ENCODE data around the gene CFAP107. TPM values are rescaled to one million over a fixed set of nuclear protein-coding genes. Genes with fewer than 3 reads are reported as not detected.
A peak's percentile ranks its signal among the peaks of the same experiment; 100 is the strongest.
"Not testable (repeated sequence)": the region's sequence is repeated elsewhere in the genome, so short reads cannot be mapped to it uniquely, and the experiment has no call there.

CFAP107 gene
- total RNA-seq, 1 experiment from 2014 or later = not detected

DNA sequence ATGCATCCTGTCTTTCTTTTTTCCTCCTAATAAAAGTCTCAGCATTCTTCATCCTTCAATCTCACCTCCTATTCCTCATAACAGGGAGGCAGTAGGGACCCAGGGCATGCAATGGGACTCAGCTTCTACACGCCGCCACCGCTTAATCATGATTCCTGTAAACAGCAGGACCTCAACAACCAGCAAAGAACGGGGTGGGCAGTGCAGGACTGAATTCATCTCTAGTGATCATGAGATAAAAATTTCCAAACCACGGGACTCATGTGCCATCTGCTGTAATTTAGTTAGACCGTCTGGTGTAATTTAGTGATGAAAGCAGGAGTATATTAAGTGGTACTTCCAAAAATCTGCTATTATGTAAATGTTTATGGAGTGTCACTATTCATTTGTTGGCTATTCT, 32.9 kb downstream of the CFAP107 start:
- Histone ChIP-seq H3K27me3 (ENCODE audit: control insufficient read depth, insufficient read depth, low read length) (peaks cover 2% of the 10 kb centered on the region; the same call in 1 of the 2 replicates), H3K4me3 (ENCODE audit: low read depth in 2 of 2, low read length in 2 of 2) (no peak overlapping the region), H3K9me3 (ENCODE audit: control insufficient read depth, insufficient read depth, low read depth, low read length) (no peaks in the 10 kb centered on the region), H3K4me1 (ENCODE audit: control insufficient read depth, insufficient read depth, low read length) (no peaks in the 10 kb centered on the region), H3K36me3 (ENCODE audit: control insufficient read depth, insufficient read depth, low read length) (no peaks in the 10 kb centered on the region), H3K27ac (ENCODE audit: low read length) (no peak overlapping the region)
- intact Hi-C loops (cut with micrococcal nuclease; ENCODE audit: unreplicated experiment) = no loop called here
- no peak for DNase-seq (ENCODE audit: low read depth, low spot score)
- no TSS peak for BruUV-seq (replicated peaks)
- no peak for ATAC-seq
- ChIA-PET CTCF (no interaction called here), POLR2A (no interaction called here)
- TF ChIP-seq SIN3A (IDR thresholded peaks at IDR 0.05; ENCODE audit: borderline replicate concordance, insufficient read depth, low read depth, low read length) = no peak
- TF ChIP-seq, protein P1, sequence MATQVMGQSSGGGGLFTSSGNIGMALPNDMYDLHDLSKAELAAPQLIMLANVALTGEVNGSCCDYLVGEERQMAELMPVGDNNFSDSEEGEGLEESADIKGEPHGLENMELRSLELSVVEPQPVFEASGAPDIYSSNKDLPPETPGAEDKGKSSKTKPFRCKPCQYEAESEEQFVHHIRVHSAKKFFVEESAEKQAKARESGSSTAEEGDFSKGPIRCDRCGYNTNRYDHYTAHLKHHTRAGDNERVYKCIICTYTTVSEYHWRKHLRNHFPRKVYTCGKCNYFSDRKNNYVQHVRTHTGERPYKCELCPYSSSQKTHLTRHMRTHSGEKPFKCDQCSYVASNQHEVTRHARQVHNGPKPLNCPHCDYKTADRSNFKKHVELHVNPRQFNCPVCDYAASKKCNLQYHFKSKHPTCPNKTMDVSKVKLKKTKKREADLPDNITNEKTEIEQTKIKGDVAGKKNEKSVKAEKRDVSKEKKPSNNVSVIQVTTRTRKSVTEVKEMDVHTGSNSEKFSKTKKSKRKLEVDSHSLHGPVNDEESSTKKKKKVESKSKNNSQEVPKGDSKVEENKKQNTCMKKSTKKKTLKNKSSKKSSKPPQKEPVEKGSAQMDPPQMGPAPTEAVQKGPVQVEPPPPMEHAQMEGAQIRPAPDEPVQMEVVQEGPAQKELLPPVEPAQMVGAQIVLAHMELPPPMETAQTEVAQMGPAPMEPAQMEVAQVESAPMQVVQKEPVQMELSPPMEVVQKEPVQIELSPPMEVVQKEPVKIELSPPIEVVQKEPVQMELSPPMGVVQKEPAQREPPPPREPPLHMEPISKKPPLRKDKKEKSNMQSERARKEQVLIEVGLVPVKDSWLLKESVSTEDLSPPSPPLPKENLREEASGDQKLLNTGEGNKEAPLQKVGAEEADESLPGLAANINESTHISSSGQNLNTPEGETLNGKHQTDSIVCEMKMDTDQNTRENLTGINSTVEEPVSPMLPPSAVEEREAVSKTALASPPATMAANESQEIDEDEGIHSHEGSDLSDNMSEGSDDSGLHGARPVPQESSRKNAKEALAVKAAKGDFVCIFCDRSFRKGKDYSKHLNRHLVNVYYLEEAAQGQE (IDR thresholded peaks at IDR 0.05; ENCODE audit: insufficient read depth in 1 of 2, low read depth in 2 of 2, low read length in 1 of 2) = no peak
- TF ChIP-seq, protein P2, sequence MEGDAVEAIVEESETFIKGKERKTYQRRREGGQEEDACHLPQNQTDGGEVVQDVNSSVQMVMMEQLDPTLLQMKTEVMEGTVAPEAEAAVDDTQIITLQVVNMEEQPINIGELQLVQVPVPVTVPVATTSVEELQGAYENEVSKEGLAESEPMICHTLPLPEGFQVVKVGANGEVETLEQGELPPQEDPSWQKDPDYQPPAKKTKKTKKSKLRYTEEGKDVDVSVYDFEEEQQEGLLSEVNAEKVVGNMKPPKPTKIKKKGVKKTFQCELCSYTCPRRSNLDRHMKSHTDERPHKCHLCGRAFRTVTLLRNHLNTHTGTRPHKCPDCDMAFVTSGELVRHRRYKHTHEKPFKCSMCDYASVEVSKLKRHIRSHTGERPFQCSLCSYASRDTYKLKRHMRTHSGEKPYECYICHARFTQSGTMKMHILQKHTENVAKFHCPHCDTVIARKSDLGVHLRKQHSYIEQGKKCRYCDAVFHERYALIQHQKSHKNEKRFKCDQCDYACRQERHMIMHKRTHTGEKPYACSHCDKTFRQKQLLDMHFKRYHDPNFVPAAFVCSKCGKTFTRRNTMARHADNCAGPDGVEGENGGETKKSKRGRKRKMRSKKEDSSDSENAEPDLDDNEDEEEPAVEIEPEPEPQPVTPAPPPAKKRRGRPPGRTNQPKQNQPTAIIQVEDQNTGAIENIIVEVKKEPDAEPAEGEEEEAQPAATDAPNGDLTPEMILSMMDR (IDR thresholded peaks at IDR 0.05) = no peak
- no peak for TF ChIP-seq POLR2AphosphoS5 (IDR thresholded peaks at IDR 0.05; ENCODE audit: low read depth, low read length)
- TF ChIP-seq TCF7L2 (IDR thresholded peaks at IDR 0.05; ENCODE audit: low read depth, low read length) = no peak
- in situ Hi-C loops (cut with HindIII; ENCODE audit: low pct_unique_long_range_greater_than_20kb, low sequenced_read_pairs) = no loop called here

DNA sequence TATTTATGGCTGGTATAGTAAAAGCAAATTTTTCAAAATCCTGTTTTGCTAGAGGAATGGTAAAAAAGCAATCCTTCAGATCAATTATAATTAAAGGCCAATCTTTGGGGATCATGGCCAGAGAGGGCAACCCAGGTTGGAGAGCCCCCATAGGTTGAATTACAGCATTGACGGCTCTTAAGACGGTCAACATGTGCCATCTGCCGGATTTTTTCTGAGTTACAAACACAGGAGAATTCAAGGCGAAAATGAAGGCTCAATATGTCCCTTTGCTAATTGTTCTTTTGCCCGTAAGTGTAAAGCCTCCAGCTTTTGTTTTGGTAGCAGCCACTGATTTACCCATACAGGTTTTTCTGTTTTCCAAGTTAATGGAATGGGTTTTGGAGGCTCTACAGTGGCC, 35.5 kb downstream of the CFAP107 start:
- BruUV-seq (replicated peaks); in situ Hi-C loops (cut with HindIII; ENCODE audit: low pct_unique_long_range_greater_than_20kb, low sequenced_read_pairs); H3K4me1 ChIP-seq (ENCODE audit: control insufficient read depth, insufficient read depth, low read length); H3K36me3 ChIP-seq (ENCODE audit: control insufficient read depth, insufficient read depth, low read length); intact Hi-C loops (cut with micrococcal nuclease; ENCODE audit: unreplicated experiment); ATAC-seq; POLR2A ChIA-PET; H3K4me3 ChIP-seq (ENCODE audit: low read depth in 2 of 2, low read length in 2 of 2); H3K27me3 ChIP-seq (ENCODE audit: control insufficient read depth, insufficient read depth, low read length); H3K27ac ChIP-seq (ENCODE audit: low read length); DNase-seq (ENCODE audit: low read depth, low spot score); CTCF ChIA-PET; H3K9me3 ChIP-seq (ENCODE audit: control insufficient read depth, insufficient read depth, low read depth, low read length): not testable (repeated sequence)

DNA sequence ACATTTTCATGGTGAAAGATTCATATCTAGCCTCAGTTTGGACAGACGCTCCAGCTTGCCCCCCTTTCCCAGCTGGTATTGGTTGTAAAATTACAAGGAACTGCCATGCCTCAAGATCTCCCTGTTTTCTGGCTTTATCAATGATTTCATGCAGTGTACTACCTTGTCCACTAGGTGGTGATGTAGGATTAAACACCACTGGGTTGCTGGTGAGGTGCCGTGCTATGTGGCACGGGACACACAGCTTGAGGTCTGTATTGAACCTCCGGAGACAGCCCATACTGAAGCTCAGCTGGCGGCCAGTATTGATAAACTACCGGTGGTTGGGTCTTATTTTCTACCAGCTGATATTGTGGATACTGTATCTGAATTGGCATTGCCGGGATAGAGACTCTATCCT, 37.8 kb downstream of the CFAP107 start:
- not testable (repeated sequence) for DNase-seq (ENCODE audit: low read depth, low spot score); H3K36me3 ChIP-seq (ENCODE audit: control insufficient read depth, insufficient read depth, low read length)

DNA sequence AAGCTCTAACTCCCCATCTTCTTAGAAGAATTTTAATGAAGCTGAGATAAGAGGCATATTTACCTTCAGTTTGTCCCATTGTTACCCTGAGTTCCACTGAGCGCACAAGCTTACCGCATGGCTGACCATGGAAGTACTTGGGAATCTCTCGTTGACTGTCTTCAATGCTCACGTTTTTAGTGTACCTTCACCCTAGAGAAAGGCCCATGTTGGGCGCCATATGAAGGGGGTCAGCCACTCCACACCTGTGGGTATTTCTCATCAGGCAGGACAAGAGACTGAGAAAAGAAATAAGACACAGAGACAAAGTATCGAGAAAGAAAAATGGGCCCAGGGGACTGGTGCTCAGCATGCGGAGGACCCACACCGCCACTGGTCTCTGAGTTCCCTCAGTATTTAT, 38.7 kb downstream of the CFAP107 start:
- CTCF ChIA-PET; intact Hi-C loops (cut with micrococcal nuclease; ENCODE audit: unreplicated experiment); ATAC-seq; H3K9me3 ChIP-seq (ENCODE audit: control insufficient read depth, insufficient read depth, low read depth, low read length); H3K27me3 ChIP-seq (ENCODE audit: control insufficient read depth, insufficient read depth, low read length); H3K27ac ChIP-seq (ENCODE audit: low read length); POLR2A ChIA-PET; H3K4me3 ChIP-seq (ENCODE audit: low read depth in 2 of 2, low read length in 2 of 2); BruUV-seq (replicated peaks); DNase-seq (ENCODE audit: low read depth, low spot score); H3K4me1 ChIP-seq (ENCODE audit: control insufficient read depth, insufficient read depth, low read length); in situ Hi-C loops (cut with HindIII; ENCODE audit: low pct_unique_long_range_greater_than_20kb, low sequenced_read_pairs); H3K36me3 ChIP-seq (ENCODE audit: control insufficient read depth, insufficient read depth, low read length): not testable (repeated sequence)

More for the DNA sequence above, 37.8 kb downstream of the CFAP107 start:
- H3K27ac ChIP-seq (ENCODE audit: low read length); in situ Hi-C loops (cut with HindIII; ENCODE audit: low pct_unique_long_range_greater_than_20kb, low sequenced_read_pairs); H3K4me3 ChIP-seq (ENCODE audit: low read depth in 2 of 2, low read length in 2 of 2); intact Hi-C loops (cut with micrococcal nuclease; ENCODE audit: unreplicated experiment); BruUV-seq (replicated peaks); CTCF ChIA-PET; H3K4me1 ChIP-seq (ENCODE audit: control insufficient read depth, insufficient read depth, low read length); H3K9me3 ChIP-seq (ENCODE audit: control insufficient read depth, insufficient read depth, low read depth, low read length); POLR2A ChIA-PET; H3K27me3 ChIP-seq (ENCODE audit: control insufficient read depth, insufficient read depth, low read length); ATAC-seq: not testable (repeated sequence)
- TF ChIP-seq, protein P2 (IDR thresholded peaks at IDR 0.05) = peak; percentile 62

DNA sequence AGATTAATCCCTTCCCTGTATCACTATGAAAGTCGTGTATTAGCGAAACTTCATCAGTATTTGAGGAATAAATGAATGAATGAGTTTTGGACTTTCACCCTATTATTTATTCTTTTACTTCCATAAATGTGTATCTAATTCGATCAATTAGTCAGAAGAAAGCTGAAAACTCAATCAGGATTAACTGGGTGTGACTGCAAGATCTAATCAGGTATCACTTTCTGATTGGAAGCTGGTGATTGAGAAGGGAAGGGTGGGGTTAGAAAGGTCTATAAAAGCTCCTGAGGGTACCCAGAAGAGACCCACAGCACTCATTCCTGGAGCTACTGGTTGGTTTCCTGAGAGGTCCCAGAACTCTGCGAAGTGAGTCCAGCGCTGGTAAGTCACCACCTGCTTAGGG, 45.1 kb downstream of the CFAP107 start, which contains the start of gene PRAMEF1:
PRAMEF1 (plus strand) TSS at position 301 of the 400 bp plus-strand sequence. CDS start 1,831 bp downstream, outside the sequence.
- H3K9me3 ChIP-seq (ENCODE audit: control insufficient read depth, insufficient read depth, low read depth, low read length); POLR2A ChIA-PET; H3K27me3 ChIP-seq (ENCODE audit: control insufficient read depth, insufficient read depth, low read length); H3K27ac ChIP-seq (ENCODE audit: low read length); H3K36me3 ChIP-seq (ENCODE audit: control insufficient read depth, insufficient read depth, low read length); H3K4me3 ChIP-seq (ENCODE audit: low read depth in 2 of 2, low read length in 2 of 2); H3K4me1 ChIP-seq (ENCODE audit: control insufficient read depth, insufficient read depth, low read length); intact Hi-C loops (cut with micrococcal nuclease; ENCODE audit: unreplicated experiment); BruUV-seq (replicated peaks); DNase-seq (ENCODE audit: low read depth, low spot score); ATAC-seq; in situ Hi-C loops (cut with HindIII; ENCODE audit: low pct_unique_long_range_greater_than_20kb, low sequenced_read_pairs): not testable (repeated sequence)
- CTCF ChIA-PET = interaction anchor here (0.7 kb wide), 1 partner anchor 132 kb away, joined by 3 read pairs; no protein-coding TSS in a partner anchor

Data from Panc1 (cell line).